ENCODE data around the gene RHOBTB3. TPM values are rescaled to one million over a fixed set of nuclear protein-coding genes. Genes with fewer than 3 reads are reported as not detected.

The RHOBTB3 gene
- total and polyA plus RNA-seq, 4 donors, result 12.9 to 150 (median 30.6) TPM

GRCh38 chr5:95761771-95762651, 30.9 kb downstream of the RHOBTB3 start:
- Histone ChIP-seq H3K4me1 (ENCODE audit: control insufficient read depth in 5 of 5, insufficient read depth in 5 of 5, low read length in 5 of 5) (peaks cover 0 to 10% (median 7%) of the 10 kb centered on the region in 5 donors), H3K36me3 (ENCODE audit: control insufficient read depth in 4 of 4, insufficient read depth in 4 of 4, low read length in 4 of 4) (peaks cover 0 to 6% (median 3%) of the 10 kb centered on the region in 4 donors), H3K27me3 (ENCODE audit: control insufficient read depth in 3 of 3, insufficient read depth in 3 of 3, low read length in 2 of 3) (no peaks in the 10 kb centered on the region), H3K27ac (ENCODE audit: low read depth in 1 of 2, low read length in 1 of 2) (peak overlapping the region in 1 of 2 donors; percentile 22), H3K9ac (ENCODE audit: insufficient read depth in 1 of 2, low read length in 2 of 2) (no peak overlapping the region), H3K9me3 (ENCODE audit: control insufficient read depth in 4 of 4, insufficient read depth in 3 of 4, low read length in 3 of 4) (no peaks in the 10 kb centered on the region), H3K4me3 (no peak overlapping the region)
- ATAC-seq (ENCODE audit: insufficient read depth, low FRiP score), result no peak
- no peak for TF ChIP-seq CTCF (IDR thresholded peaks at IDR 0.05; ENCODE audit: control extremely low read depth, extremely low read depth)
- 65 to 100% methylated on average over 1 of the region's 1 CpG for WGBS, 2 donors
- DNase-seq, result no peak

- H3K9ac ChIP-seq (ENCODE audit: insufficient read depth in 1 of 2, low read length in 2 of 2), result no peak overlapping the region
Observed at GRCh38 chr5:95762652-95763041, 31.5 kb downstream of the RHOBTB3 start.

GRCh38 chr5:95763941-95764340, 32.8 kb downstream of the RHOBTB3 start:
- Histone ChIP-seq H3K4me3 (no peak overlapping the region), H3K9me3 (ENCODE audit: control insufficient read depth in 4 of 4, insufficient read depth in 3 of 4, low read length in 3 of 4) (no peaks in the 10 kb centered on the region), H3K36me3 (ENCODE audit: control insufficient read depth in 4 of 4, insufficient read depth in 4 of 4, low read length in 4 of 4) (peaks cover 2 to 9% (median 6%) of the 10 kb centered on the region in 4 donors), H3K27ac (ENCODE audit: low read depth in 1 of 2, low read length in 1 of 2) (no peak overlapping the region), H3K4me1 (ENCODE audit: control insufficient read depth in 5 of 5, insufficient read depth in 5 of 5, low read length in 5 of 5) (peaks cover 0 to 10% (median 5%) of the 10 kb centered on the region in 5 donors), H3K9ac (ENCODE audit: insufficient read depth in 1 of 2, low read length in 2 of 2) (no peak overlapping the region), H3K27me3 (ENCODE audit: control insufficient read depth in 3 of 3, insufficient read depth in 3 of 3, low read length in 2 of 3) (no peaks in the 10 kb centered on the region)
- no peak for DNase-seq
- 95 to 99% methylated on average over 6 of the region's 6 CpGs for WGBS, 2 donors
- no peak for ATAC-seq (ENCODE audit: insufficient read depth, low FRiP score)
- no peak for TF ChIP-seq CTCF (IDR thresholded peaks at IDR 0.05; ENCODE audit: control extremely low read depth, extremely low read depth)

More at GRCh38 chr5:95762652-95763041, 31.5 kb downstream of the RHOBTB3 start:
- peaks cover 0 to 10% (median 7%) of the 10 kb centered on the region in 5 donors for H3K4me1 ChIP-seq (ENCODE audit: control insufficient read depth in 5 of 5, insufficient read depth in 5 of 5, low read length in 5 of 5)
- DNase-seq (no peak), ATAC-seq (ENCODE audit: insufficient read depth, low FRiP score) (no peak)
- no peak for TF ChIP-seq CTCF (IDR thresholded peaks at IDR 0.05; ENCODE audit: control extremely low read depth, extremely low read depth)
- peaks cover 0 to 6% (median 3%) of the 10 kb centered on the region in 4 donors for H3K36me3 ChIP-seq (ENCODE audit: control insufficient read depth in 4 of 4, insufficient read depth in 4 of 4, low read length in 4 of 4)
- H3K27ac ChIP-seq (ENCODE audit: low read depth in 1 of 2, low read length in 1 of 2), result no peak overlapping the region
- 93% methylated on average over 5 of the region's 5 CpGs for WGBS, 2 donors
- no peak overlapping the region for H3K4me3 ChIP-seq
- no peaks in the 10 kb centered on the region for H3K9me3 ChIP-seq (ENCODE audit: control insufficient read depth in 4 of 4, insufficient read depth in 3 of 4, low read length in 3 of 4)
- H3K27me3 ChIP-seq (ENCODE audit: control insufficient read depth in 3 of 3, insufficient read depth in 3 of 3, low read length in 2 of 3), result no peaks in the 10 kb centered on the region
